Thoracic aorta (tissue), 2 donors: Measurements from ENCODE around the gene C1S. TPM values are rescaled to one million over a fixed set of nuclear protein-coding genes. Genes with fewer than 3 reads are reported as not detected.
"Not testable (repeated sequence)": the region's sequence is repeated elsewhere in the genome, so short reads cannot be mapped to it uniquely, and the experiment has no call there.

Experiments
- ATAC-seq: fragments of 150-250 bp; one replicate; pipeline ENCODE4 v1.8.0; 2017; ENCODE audit warnings: low read depth; ENCODE audit not compliant: insufficient number of reproducible peaks, low FRiP score
- DNase-seq: peaks from one replicate; pipeline ENCODE4 v3.0.0-alpha.2; 2020; ENCODE audit warnings: low spot score
- H3K27ac ChIP-seq, 2 donors: fragments of 200-600 bp; sonication (generic); 1 replicate in 1 of 2; 2 replicates in 1 of 2; pipeline ENCODE4 v1.5.1; 2016; ENCODE audit warnings: mild to moderate bottlenecking in 2 of 2, moderate library complexity in 2 of 2
- H3K27me3 ChIP-seq: fragments of 200-600 bp; sonication (generic); replicated peaks from 2 replicates; pipeline ENCODE4 v1.6.0; 2016; ENCODE audit warnings: mild to moderate bottlenecking; ENCODE audit not compliant: insufficient read depth
- H3K36me3 ChIP-seq: fragments of 200-600 bp; sonication (generic); one replicate; pipeline ENCODE4 v1.5.1; 2016
- H3K4me1 ChIP-seq, 2 donors: fragments of 200-600 bp; sonication (generic); 1 replicate in 1 of 2; 2 replicates in 1 of 2; pipeline versions ENCODE4 v1.5.1 to v1.6.0; 2016; ENCODE audit warnings: low read depth in 2 of 2, mild to moderate bottlenecking in 1 of 2; ENCODE audit not compliant: control insufficient read depth in 1 of 2
- H3K4me3 ChIP-seq: fragments of 200-600 bp; sonication (generic); 2 replicates; pipeline ENCODE4 v1.5.1; 2016; ENCODE audit warnings: mild to moderate bottlenecking
- H3K9me3 ChIP-seq: fragments of 200-600 bp; sonication (generic); 2 replicates; pipeline ENCODE4 v1.5.1; 2016
- total RNA-seq, 2 donors: library from RNA; depleted of rRNA; stranded (reverse); fragments of >200 nt; gene quantifications; one replicate each; pipeline versions ENCODE4 v1.1.0 to v1.2.3, GENCODE V29; 2016
- TF ChIP-seq, protein P1 (sequence below): fragments of 200-600 bp; sonication (generic); IDR thresholded peaks from one replicate; pipeline ENCODE4 v1.5.1; 2019; ENCODE audit warnings: antibody characterized with exemption

The C1S gene
- total RNA-seq, 2 donors from 2014 or later, result 456 to 715 TPM

- Histone ChIP-seq H3K9me3 (no peaks in the 10 kb centered on the region), H3K4me1 (peaks cover 2 to 4% of the 10 kb centered on the region in 2 donors), H3K36me3 (peaks cover 23% of the 10 kb centered on the region), H3K4me3 (no peak overlapping the region), H3K27ac (no peak overlapping the region), H3K27me3 (no peaks in the 10 kb centered on the region)
- ATAC-seq (no peak), DNase-seq (no peak)
- TF ChIP-seq, protein P1, sequence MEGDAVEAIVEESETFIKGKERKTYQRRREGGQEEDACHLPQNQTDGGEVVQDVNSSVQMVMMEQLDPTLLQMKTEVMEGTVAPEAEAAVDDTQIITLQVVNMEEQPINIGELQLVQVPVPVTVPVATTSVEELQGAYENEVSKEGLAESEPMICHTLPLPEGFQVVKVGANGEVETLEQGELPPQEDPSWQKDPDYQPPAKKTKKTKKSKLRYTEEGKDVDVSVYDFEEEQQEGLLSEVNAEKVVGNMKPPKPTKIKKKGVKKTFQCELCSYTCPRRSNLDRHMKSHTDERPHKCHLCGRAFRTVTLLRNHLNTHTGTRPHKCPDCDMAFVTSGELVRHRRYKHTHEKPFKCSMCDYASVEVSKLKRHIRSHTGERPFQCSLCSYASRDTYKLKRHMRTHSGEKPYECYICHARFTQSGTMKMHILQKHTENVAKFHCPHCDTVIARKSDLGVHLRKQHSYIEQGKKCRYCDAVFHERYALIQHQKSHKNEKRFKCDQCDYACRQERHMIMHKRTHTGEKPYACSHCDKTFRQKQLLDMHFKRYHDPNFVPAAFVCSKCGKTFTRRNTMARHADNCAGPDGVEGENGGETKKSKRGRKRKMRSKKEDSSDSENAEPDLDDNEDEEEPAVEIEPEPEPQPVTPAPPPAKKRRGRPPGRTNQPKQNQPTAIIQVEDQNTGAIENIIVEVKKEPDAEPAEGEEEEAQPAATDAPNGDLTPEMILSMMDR, result no peak
Measured at GRCh38 chr12:7101694-7102131, 41.2 kb downstream of the C1S start.

DNA sequence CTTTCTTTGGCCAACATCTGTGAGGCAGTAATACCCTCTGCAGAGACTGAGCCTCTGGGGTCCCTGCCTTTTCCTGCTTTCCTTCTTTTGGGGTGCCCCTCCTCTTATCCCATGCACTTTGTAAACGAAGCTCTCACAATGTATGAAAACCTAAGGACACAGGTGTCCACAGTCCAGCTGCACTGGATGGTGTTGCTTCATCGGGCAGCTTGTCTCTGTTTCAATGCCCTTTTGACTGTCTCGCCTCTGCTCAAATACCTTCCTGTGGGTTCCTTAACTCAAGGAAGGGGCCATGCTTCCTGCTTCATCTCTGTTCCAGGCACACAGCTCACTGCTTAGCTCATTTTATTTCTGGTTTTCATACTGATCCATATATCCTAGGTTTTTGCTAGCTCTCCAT, 42.1 kb downstream of the C1S start:
- TF ChIP-seq, protein P1, result no peak
- H3K36me3 ChIP-seq, result peaks cover 20% of the 10 kb centered on the region
- H3K4me3 ChIP-seq, result no peak overlapping the region
- DNase-seq (no peak), ATAC-seq (no peak)
- H3K4me1 ChIP-seq, result peaks cover 7 to 10% of the 10 kb centered on the region in 2 donors
- H3K27ac ChIP-seq, result no peak overlapping the region
- H3K9me3 ChIP-seq, result no peaks in the 10 kb centered on the region
- no peaks in the 10 kb centered on the region for H3K27me3 ChIP-seq

- no peaks in the 10 kb centered on the region for H3K27me3 ChIP-seq
- TF ChIP-seq, protein P1, result no peak
- ATAC-seq (no peak), DNase-seq (no peak)
- peaks cover 7 to 16% of the 10 kb centered on the region in 2 donors for H3K4me1 ChIP-seq
- H3K4me3 ChIP-seq, result no peak overlapping the region
- peaks cover 15% of the 10 kb centered on the region for H3K36me3 ChIP-seq
- no peaks in the 10 kb centered on the region for H3K9me3 ChIP-seq
- H3K27ac ChIP-seq, result no peak overlapping the region
Measured at GRCh38 chr12:7103837-7104584, 43.5 kb downstream of the C1S start.

GRCh38 chr12:7106082-7106481, 45.6 kb downstream of the C1S start:
- Histone ChIP-seq H3K4me3 (no peak overlapping the region), H3K27me3 (no peaks in the 10 kb centered on the region)

DNA sequence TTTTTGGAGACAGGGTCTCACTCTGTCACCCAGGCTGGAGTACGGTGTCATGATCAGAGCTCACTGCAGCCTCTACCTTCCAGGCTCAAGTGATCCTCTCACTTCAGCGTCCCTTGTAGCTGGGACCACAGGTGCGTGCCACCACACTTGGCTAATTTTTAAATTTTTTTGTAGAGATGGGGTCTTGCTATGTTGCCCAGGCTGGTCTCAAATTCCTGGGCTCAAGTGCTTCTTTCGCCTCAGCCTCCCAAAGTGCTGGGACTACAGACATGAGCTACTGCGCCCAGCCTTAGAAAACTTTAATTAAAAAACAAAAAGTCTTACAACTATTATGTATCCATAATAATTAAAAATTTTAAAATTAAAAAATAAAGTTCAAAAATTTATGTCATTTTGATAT, 46.7 kb downstream of the C1S start:
- not testable (repeated sequence) for ATAC-seq, H3K27me3 ChIP-seq, H3K27ac ChIP-seq, DNase-seq, H3K36me3 ChIP-seq, H3K9me3 ChIP-seq
- peak overlapping the region; percentile 26 for H3K4me3 ChIP-seq
- peaks cover 7 to 24% of the 10 kb centered on the region in 2 donors for H3K4me1 ChIP-seq

More at GRCh38 chr12:7106082-7106481, 45.6 kb downstream of the C1S start:
- no peak for DNase-seq
- TF ChIP-seq, protein P1, result no peak
- Histone ChIP-seq H3K36me3 (peaks cover 8% of the 10 kb centered on the region), H3K9me3 (no peaks in the 10 kb centered on the region), H3K4me1 (peaks cover 7 to 24% of the 10 kb centered on the region in 2 donors), H3K27ac (no peak overlapping the region)
- no peak for ATAC-seq
